ENCODE results near the gene SLC10A3.

The SLC10A3 gene

DNA sequence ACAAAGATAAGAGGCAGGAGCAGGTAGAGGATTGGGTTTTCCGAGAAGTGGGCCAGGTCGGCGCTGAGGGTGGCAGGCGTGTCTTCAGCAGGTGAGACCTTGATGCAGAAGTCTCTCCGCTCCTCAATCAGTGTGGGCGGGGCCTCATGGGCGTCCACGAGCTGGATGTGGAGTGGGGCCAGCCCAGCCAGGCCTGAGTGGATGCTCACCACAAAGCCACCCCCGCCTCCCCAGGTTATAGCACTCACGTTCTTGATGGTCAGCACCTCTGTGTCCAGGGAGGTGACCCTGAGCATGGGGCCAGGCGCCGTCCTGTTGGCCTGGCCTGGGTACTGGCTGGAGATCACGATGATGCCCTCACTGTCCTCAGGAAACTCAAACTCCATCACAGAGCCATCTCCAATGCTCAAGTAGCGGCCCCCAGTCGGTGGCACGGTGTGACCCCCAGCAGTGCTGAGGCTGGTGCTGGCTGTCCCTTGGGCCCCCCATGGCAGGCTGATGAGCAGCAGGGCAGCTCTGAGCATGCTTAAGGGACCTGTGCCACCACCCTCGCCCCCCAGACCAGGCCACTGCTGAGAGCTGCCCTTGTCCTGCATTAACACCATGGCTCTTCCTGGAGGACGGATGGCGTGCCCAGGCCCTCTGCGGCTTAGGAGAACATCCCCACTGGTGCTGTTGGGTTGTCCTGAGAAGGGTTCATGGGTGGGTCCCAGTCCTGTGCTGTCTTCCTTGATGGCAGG, 1.9 kb downstream of the SLC10A3 start:
- TF ChIP-seq, protein P1, sequence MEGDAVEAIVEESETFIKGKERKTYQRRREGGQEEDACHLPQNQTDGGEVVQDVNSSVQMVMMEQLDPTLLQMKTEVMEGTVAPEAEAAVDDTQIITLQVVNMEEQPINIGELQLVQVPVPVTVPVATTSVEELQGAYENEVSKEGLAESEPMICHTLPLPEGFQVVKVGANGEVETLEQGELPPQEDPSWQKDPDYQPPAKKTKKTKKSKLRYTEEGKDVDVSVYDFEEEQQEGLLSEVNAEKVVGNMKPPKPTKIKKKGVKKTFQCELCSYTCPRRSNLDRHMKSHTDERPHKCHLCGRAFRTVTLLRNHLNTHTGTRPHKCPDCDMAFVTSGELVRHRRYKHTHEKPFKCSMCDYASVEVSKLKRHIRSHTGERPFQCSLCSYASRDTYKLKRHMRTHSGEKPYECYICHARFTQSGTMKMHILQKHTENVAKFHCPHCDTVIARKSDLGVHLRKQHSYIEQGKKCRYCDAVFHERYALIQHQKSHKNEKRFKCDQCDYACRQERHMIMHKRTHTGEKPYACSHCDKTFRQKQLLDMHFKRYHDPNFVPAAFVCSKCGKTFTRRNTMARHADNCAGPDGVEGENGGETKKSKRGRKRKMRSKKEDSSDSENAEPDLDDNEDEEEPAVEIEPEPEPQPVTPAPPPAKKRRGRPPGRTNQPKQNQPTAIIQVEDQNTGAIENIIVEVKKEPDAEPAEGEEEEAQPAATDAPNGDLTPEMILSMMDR (IDR thresholded peaks at IDR 0.05) = no peak
- H3K27ac ChIP-seq = peak overlapping the region in 1 of 2 donors; percentile 94
- peaks cover 0 to 18% (median 6%) of the 10 kb centered on the region in 3 donors for H3K36me3 ChIP-seq
- H3K4me1 ChIP-seq = peaks cover 0 to 39% (median 21%) of the 10 kb centered on the region in 4 donors
- H3K4me3 ChIP-seq = no peak overlapping the region
- intact Hi-C loops (cut with DNase I; ENCODE audit: low total_unique reads) = no loop called here
- no peaks in the 10 kb centered on the region for H3K27me3 ChIP-seq
- H3K9me3 ChIP-seq = no peaks in the 10 kb centered on the region
- no peak for DNase-seq

DNA sequence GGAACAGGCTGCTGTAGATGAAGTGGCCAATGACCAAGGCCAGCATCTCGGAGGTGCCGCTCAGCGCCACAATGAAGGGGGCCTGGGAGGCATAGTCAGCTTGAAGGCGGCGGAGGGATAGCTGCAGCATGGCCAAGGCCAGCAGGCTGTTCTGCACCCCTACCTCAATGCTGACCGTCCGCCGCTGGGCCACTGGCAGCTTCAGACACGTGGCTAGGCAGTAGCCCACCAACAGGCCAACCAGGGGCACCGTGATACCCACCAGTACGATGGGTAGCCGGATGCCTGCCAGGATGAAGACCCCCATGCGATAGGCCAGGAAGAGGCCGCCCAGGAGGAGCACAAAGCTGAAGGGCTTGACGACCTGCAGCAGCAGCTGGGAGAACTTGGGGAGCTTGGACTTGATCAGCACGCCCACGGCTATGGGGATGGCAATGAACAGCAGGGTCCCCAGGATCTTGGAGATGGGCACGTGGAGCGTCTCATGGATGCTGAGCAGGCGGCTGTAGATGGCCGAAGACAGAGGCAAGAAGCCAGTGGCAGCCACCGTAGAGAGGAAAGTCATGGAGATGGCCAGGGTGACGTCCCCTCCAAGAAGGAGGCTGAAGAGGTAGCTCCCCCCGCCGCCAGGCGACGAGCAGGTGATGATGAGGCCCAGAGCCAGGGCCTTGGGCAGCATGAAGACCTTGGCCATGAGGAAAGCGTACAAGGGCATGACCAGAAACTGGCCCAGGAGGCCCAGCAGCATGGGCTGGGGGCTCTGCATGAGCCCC, 2.7 kb downstream of the SLC10A3 start:
- intact Hi-C loops (cut with DNase I; ENCODE audit: low total_unique reads) = no loop called here

DNA sequence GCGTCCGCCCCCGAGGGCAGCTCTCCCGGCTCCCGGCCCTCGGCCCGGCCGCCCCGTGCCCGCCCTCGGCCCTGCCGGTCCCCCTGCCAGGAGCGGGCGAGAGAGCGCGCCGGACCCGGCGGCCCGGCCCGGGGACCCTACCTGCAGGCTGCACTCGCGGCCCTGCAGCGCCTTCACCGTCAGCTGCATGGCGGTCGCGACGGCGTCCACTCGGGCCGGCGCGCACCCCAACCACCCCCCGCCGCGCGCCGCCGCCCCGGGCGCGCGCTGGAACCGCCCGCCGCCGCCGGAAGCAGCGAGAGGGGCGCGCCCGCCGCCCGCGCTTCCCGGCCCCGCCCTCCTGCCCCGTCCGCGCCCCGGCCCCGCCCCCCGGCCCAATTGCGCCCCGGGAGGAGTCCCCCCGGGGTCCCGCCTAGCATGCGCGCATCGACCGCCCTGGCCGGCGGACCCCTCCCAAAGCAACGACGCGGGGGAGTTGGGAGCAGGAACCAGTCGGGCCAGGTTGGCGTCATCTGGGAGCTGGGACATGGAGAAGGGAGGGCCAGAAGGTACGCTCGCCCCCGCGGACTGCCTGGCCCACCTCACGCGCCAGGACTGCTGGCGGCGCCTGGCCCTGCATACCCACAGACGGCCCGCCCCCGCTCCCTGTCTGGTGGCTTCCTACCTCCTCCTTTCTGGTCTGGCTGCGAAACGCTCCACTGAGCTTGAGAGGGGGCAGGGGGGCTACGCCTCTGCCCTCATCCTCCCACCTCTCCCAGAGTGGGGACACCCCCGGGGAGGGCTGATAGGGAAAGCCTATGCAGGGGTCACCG, 3.8 kb downstream of the SLC10A3 start, which contains the start of gene UBL4A:
UBL4A (minus strand) TSS at position 220 of the 812 bp plus-strand sequence; CDS start at position 189, 31 bp downstream.
- Histone ChIP-seq H3K4me3 (peak within 1 kb of the TSS; percentile 76 to 84), H3K36me3 (peaks cover 0 to 19% (median 6%) of the 10 kb centered on the region in 3 donors), H3K27ac (peak within 1 kb of the TSS; percentile 76 to 86), H3K4me1 (peaks cover 0 to 39% (median 21%) of the 10 kb centered on the region in 4 donors), H3K27me3 (no peaks in the 10 kb centered on the region), H3K9me3 (no peaks in the 10 kb centered on the region)
- DNase-seq = peak; percentile 49 to 83
- TF ChIP-seq, protein P1 (IDR thresholded peaks at IDR 0.05) = no peak
- intact Hi-C loops (cut with DNase I; ENCODE audit: low total_unique reads) = no loop called here

More for the DNA sequence above, 2.7 kb downstream of the SLC10A3 start:
- Histone ChIP-seq H3K9me3 (no peaks in the 10 kb centered on the region), H3K27me3 (no peaks in the 10 kb centered on the region), H3K36me3 (peaks cover 0 to 19% (median 6%) of the 10 kb centered on the region in 3 donors), H3K27ac (peak overlapping the region; percentile 76 to 86), H3K4me1 (peaks cover 0 to 39% (median 21%) of the 10 kb centered on the region in 4 donors), H3K4me3 (no peak overlapping the region)
- TF ChIP-seq, protein P1 (IDR thresholded peaks at IDR 0.05) = no peak
- DNase-seq = no peak

DNA sequence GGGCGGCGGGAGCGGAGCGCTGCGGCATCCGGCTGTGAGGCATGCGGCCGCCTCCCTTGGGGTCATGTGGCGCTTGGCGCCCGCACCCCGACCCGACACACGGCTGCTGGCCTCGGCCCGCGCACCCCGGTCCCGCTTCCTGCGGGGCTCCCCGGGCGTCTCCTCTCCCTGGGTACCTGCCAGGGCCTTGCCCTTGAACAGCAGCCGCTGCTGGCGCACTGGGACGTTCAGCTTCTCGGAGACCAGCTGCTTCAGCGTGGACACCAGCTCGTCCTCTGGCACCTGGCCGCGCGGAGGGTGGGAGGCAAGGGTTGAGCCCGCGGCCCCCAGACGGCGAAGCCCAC, 4.4 kb downstream of the SLC10A3 start:
- no peaks in the 10 kb centered on the region for H3K9me3 ChIP-seq
- DNase-seq = no peak
- peak overlapping the region; percentile 76 to 82 for H3K27ac ChIP-seq
- intact Hi-C loops (cut with DNase I; ENCODE audit: low total_unique reads) = no loop called here
- no peaks in the 10 kb centered on the region for H3K27me3 ChIP-seq
- H3K4me3 ChIP-seq = peak overlapping the region; percentile 76 to 84
- H3K36me3 ChIP-seq = peaks cover 0 to 19% (median 6%) of the 10 kb centered on the region in 3 donors
- peaks cover 0 to 36% (median 20%) of the 10 kb centered on the region in 4 donors for H3K4me1 ChIP-seq
- TF ChIP-seq, protein P1 (IDR thresholded peaks at IDR 0.05) = no peak
